Mammary epithelial cell (primary cell): ENCODE measurements around the gene ITIH5.

Experiments used
- EZH2 ChIP-seq: IDR thresholded peaks from 2 replicates; pipeline ENCODE4 v1.6.1; 2012; ENCODE audit warnings: low read length, inconsistent platforms, borderline replicate concordance
- TF ChIP-seq, protein P1 (sequence below), 2 donors: IDR thresholded peaks in 1 of 2; conservative IDR thresholded peaks in 1 of 2; 2 replicates each; pipeline ENCODE4 v1.5.1; 2011 to 2012; ENCODE audit warnings: inconsistent platforms in 2 of 2, low read length in 2 of 2, mild to moderate bottlenecking in 2 of 2, control low read depth in 1 of 2, low read depth in 1 of 2; ENCODE audit not compliant: insufficient read depth in 1 of 2; ENCODE audit errors: extremely low read depth in 1 of 2

DNA sequence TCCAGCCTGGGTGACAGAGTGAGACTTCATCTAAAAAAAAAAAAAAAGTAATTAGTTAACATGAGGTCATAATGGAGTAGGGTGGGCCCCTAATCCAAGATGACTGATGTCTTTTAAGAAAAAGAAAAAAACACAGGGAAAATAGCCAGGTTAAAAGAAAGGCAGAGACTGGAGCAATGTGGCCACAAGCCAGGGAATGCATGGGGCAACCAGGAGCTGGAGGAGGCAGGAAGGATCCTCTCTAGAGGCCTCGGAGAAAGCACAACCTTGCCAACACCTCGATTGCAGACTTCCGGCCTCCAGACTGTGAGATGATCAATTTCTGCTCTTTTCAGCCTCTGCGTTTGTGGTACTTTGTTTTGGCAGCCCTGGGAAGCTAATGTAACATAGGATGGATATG is 121.5 kb downstream of the ITIH5 start:
- TF ChIP-seq, protein P1, sequence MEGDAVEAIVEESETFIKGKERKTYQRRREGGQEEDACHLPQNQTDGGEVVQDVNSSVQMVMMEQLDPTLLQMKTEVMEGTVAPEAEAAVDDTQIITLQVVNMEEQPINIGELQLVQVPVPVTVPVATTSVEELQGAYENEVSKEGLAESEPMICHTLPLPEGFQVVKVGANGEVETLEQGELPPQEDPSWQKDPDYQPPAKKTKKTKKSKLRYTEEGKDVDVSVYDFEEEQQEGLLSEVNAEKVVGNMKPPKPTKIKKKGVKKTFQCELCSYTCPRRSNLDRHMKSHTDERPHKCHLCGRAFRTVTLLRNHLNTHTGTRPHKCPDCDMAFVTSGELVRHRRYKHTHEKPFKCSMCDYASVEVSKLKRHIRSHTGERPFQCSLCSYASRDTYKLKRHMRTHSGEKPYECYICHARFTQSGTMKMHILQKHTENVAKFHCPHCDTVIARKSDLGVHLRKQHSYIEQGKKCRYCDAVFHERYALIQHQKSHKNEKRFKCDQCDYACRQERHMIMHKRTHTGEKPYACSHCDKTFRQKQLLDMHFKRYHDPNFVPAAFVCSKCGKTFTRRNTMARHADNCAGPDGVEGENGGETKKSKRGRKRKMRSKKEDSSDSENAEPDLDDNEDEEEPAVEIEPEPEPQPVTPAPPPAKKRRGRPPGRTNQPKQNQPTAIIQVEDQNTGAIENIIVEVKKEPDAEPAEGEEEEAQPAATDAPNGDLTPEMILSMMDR (conservative IDR thresholded peaks at IDR 0.05 in 1 of 2, IDR thresholded peaks at IDR 0.05 in 1 of 2; ENCODE audit: extremely low read depth in 1 of 2, insufficient read depth in 1 of 2, low read depth in 1 of 2, low read length in 2 of 2), result no peak
- TF ChIP-seq EZH2, result no peak
